ENCODE results near the gene DENND4B. TPM values are rescaled to one million over a fixed set of nuclear protein-coding genes. Genes with fewer than 3 reads are reported as not detected.

Gene DENND4B
- total and polyA plus RNA-seq, 9 of the 15 experiments (the other 6 are each of a cell fraction or from before 2014, with no cell fraction given): 9.5 to 80.5 (median 23.1) TPM

GRCh38 chr1:153929426-153929825 is 17.1 kb downstream of the DENND4B start:
- no peak for FAIRE-seq
- BruUV-seq (replicated peaks): no TSS peak
- Histone ChIP-seq H3K4me2 (ENCODE audit: insufficient read depth, low read length) (no peak overlapping the region), H3K4me3 (no peak overlapping the region), H3K4me1 (replicated peaks in 1 of 2; ENCODE audit: control insufficient read depth in 2 of 2, insufficient read depth in 2 of 2, low read length in 2 of 2) (no peaks in the 10 kb centered on the region; a peak in 3 of 5 replicates), H3K27ac (ENCODE audit: extremely low read depth, low read depth, low read length) (no peak overlapping the region), H3K36me3 (ENCODE audit: control insufficient read depth, insufficient read depth, low read length) (peaks cover 42% of the 10 kb centered on the region; the same call in 2 of the 3 replicates), H3K79me2 (ENCODE audit: control insufficient read depth, insufficient read depth, low read length) (no peaks in the 10 kb centered on the region), H3K27me3 (ENCODE audit: control insufficient read depth in 2 of 2, insufficient read depth in 2 of 2, low read length in 2 of 2) (no peaks in the 10 kb centered on the region), H3K9me1 (ENCODE audit: control insufficient read depth, insufficient read depth, low read length) (no peaks in the 10 kb centered on the region), H3K9ac (ENCODE audit: insufficient read depth in 1 of 2, low read depth in 2 of 2, low read length in 2 of 2) (no peak overlapping the region), H3K9me3 (replicated peaks; ENCODE audit: control insufficient read depth, insufficient read depth, low read depth, low read length) (no peaks in the 10 kb centered on the region), H2AFZ (ENCODE audit: low read depth, low read length) (no peak overlapping the region), H4K20me1 (replicated peaks; ENCODE audit: control insufficient read depth, insufficient read depth, low read length) (no peaks in the 10 kb centered on the region)
- no peak for DNase-seq (ENCODE audit: extremely low read depth in 1 of 4, low spot score in 3 of 4)
- no peak for ATAC-seq
- ChIA-PET CTCF (ENCODE audit: low intra/inter-chr PET ratio) (no interaction called here), POLR2A (interaction anchor here (1.0 to 1.6 kb wide), 3 partner anchors 10 to 48 kb away, joined by 3 to 8 read pairs (median 5); partner anchors contain the start of gene JTB)
- WGBS (ENCODE audit: insufficient coverage, low coverage, missing lambda C conversion rate): 78% methylated on average over 5 of the region's 5 CpGs
- TF ChIP-seq FOXJ3 (CRISPR knock-in tag; IDR thresholded peaks at IDR 0.05) (no peak), GABPB1 (CRISPR knock-in tag; IDR thresholded peaks at IDR 0.05) (no peak)
- intact Hi-C loops (cut with micrococcal nuclease) (no loop called here), in situ Hi-C loops (cut with MboI) (no loop called here)

- FAIRE-seq (no peak), DNase-seq (ENCODE audit: extremely low read depth in 1 of 4, low spot score in 3 of 4) (no peak)
- POLR2A ChIA-PET: interaction anchor here (0.6 to 1.6 kb wide), 6 partner anchors 10 to 61 kb away, joined by 3 to 8 read pairs (median 4); partner anchors contain the start of gene JTB
These were observed 17.7 kb downstream of the DENND4B start for GRCh38 chr1:153928791-153929341.

More at GRCh38 chr1:153928791-153929341, 17.7 kb downstream of the DENND4B start:
- Histone ChIP-seq H2AFZ (ENCODE audit: low read depth, low read length) (no peak overlapping the region), H4K20me1 (replicated peaks; ENCODE audit: control insufficient read depth, insufficient read depth, low read length) (no peaks in the 10 kb centered on the region), H3K9me1 (ENCODE audit: control insufficient read depth, insufficient read depth, low read length) (no peaks in the 10 kb centered on the region), H3K9ac (ENCODE audit: insufficient read depth in 1 of 2, low read depth in 2 of 2, low read length in 2 of 2) (0 out of 4 replicates have a peak overlapping the region, but pooled peaks of 1 of the 2 experiments have one; percentile 1), H3K9me3 (replicated peaks; ENCODE audit: control insufficient read depth, insufficient read depth, low read depth, low read length) (no peaks in the 10 kb centered on the region), H3K4me2 (ENCODE audit: insufficient read depth, low read length) (no peak overlapping the region), H3K27ac (ENCODE audit: extremely low read depth, low read depth, low read length) (no peak overlapping the region), H3K36me3 (ENCODE audit: control insufficient read depth, insufficient read depth, low read length) (peaks cover 36% of the 10 kb centered on the region; the same call in 2 of the 3 replicates), H3K79me2 (ENCODE audit: control insufficient read depth, insufficient read depth, low read length) (no peaks in the 10 kb centered on the region), H3K4me1 (replicated peaks in 1 of 2; ENCODE audit: control insufficient read depth in 2 of 2, insufficient read depth in 2 of 2, low read length in 2 of 2) (peaks cover 0 to 4% of the 10 kb centered on the region in 2 experiments; a peak in 3 of 5 replicates), H3K27me3 (ENCODE audit: control insufficient read depth in 2 of 2, insufficient read depth in 2 of 2, low read length in 2 of 2) (no peaks in the 10 kb centered on the region), H3K4me3 (no peak overlapping the region)
- 72% methylated on average over 4 of the region's 4 CpGs for whole genome bisulfite sequencing (ENCODE audit: insufficient coverage, low coverage, missing lambda C conversion rate)
- CTCF ChIA-PET (ENCODE audit: low intra/inter-chr PET ratio): no interaction called here
- intact Hi-C loops (cut with micrococcal nuclease) (no loop called here), in situ Hi-C loops (cut with MboI) (no loop called here)
- BruUV-seq (replicated peaks): no TSS peak
- no peak for ATAC-seq
- TF ChIP-seq RCOR1 (IDR thresholded peaks at IDR 0.05; ENCODE audit: borderline replicate concordance in 1 of 2, low read depth in 2 of 2, low read length in 2 of 2): no peak
- no peak for TF ChIP-seq HMG20B (CRISPR knock-in tag; IDR thresholded peaks at IDR 0.05)
- no peak for TF ChIP-seq GATAD2B (IDR thresholded peaks at IDR 0.05; ENCODE audit: borderline replicate concordance)
- TF ChIP-seq WHSC1 (IDR thresholded peaks at IDR 0.05; ENCODE audit: low read length): no peak
- TF ChIP-seq SUPT5H (IDR thresholded peaks at IDR 0.05): peak; percentile 49; the same call in 1 of the 2 replicates
- peak; percentile 33; the same call in 1 of the 2 replicates for TF ChIP-seq POLR2A (conservative IDR thresholded peaks at IDR 0.05)
- no peak for TF ChIP-seq ZNF134 (CRISPR knock-in tag; conservative IDR thresholded peaks at IDR 0.05)
- TF ChIP-seq ZFP36 (IDR thresholded peaks at IDR 0.05; ENCODE audit: low read depth, low read length, partially characterized antibody): no peak
- TF ChIP-seq CBX8 (IDR thresholded peaks at IDR 0.05; ENCODE audit: borderline replicate concordance, extremely low read depth, low read depth, low read length, poor library complexity, severe bottlenecking): no peak
- no peak for TF ChIP-seq ATF4 (CRISPR knock-in tag; IDR thresholded peaks at IDR 0.05)

All from K562 (cell line).